HG03175 (cell line): ENCODE results near the gene POU6F2.

ENCODE experiments used
- ATAC-seq: cut with Tn5 transposase; IDR thresholded peaks from one replicate; pipeline ENCODE4 v1.9.1; 2021; ENCODE audit warnings: mild to moderate bottlenecking, moderate library complexity; ENCODE audit not compliant: unreplicated experiment

Gene POU6F2

DNA sequence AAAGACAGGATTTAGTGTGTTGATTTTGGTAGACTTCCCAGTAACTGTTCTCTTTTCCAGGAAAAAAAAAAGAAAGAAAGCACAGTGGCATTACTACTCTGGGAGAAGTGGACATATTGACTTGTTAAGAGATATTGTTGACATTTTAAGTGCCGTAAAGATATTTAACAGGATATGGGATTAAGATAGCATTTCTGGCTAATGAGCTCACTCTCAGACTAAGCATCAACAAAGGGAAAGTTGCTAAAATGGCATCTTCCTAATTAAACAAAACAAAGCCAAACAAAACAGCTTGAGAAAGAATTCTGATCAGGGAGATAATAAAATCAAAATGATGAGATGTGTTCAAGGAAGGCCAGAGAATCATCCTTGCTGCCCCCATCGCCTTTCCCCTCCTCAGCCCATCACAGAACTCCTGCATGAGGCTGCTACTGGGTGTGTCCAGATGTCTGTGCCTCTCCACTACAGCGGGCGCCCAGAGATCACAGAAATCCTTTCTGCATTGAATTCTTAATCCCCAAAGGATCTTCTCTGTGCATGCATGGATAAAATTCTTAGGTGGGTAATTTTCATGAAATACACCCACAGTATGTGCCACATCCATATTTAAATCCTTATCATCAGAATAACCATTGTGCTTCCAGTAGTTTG is 270.5 kb downstream of the POU6F2 start:
- ATAC-seq = no peak

- ATAC-seq = no peak
These were observed 271.0 kb downstream of the POU6F2 start for GRCh38 chr7:39248692-39249090.

DNA sequence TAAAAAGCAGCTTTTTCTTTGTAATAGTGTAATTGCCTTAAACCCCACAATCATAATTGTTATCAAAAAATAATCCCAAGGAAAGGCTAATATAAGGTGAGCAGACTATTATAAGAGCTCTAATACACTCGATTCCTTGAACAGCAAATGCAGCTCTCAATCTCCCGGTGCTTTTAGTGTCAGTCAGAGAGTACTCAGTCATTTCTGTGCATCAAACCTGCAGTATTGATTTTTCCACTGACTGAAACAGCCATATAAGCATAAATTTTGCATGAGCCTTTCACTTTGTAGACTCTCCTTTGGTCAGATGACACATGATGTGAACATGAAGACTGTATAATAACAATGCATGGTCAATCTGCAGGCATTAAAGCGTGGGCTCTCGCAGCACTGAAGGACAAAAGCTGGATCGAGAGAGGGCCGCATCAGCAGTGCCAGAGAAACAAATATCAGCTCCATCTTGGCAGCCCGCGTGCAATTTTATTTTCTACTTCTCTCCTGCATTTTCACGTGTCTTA is 272.0 kb downstream of the POU6F2 start:
- ATAC-seq = no peak

DNA sequence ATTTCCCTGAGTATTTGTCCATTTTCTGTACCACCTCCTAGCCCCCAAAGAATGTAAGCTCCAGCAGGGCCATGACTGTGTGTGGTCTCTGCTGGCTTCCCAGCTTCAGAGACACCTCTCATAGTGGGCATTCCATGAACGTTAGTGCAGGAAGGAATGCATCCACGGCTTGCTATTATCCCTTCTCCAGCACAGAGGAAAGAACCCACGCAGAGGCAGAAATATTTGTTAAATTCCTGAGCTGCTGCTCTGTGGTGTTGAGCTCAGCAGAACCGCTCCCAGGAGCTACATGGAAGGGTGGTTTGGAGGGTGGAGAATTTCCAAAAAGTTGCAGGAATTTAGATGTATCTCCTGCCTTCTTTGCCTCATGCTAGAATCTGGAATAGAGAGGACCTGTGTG is 275.2 kb downstream of the POU6F2 start:
- ATAC-seq = no peak

GRCh38 chr7:39259391-39260003 is 281.8 kb downstream of the POU6F2 start:
- no peak for ATAC-seq

DNA sequence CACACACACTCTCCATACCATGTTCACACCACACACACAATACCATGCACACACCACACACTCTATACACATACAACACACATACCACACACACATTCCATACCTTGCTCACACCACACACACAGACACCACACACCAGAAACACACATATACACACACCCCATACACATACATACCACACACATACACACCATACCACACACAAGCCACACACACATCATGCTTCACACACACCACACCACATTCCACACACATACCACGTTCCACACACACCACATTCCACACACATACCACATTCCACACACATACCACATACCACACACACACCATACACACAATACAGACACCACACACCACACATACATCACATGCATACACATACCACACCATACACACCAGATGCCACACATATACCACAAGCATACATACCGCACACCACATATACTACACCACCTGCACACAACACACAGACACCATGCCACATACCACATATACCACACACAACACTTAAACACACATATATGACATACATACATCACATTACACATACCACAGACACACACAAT is 282.7 kb downstream of the POU6F2 start:
- ATAC-seq = no peak

- no peak for ATAC-seq
These were observed 284.1 kb downstream of the POU6F2 start for GRCh38 chr7:39261771-39262170.

GRCh38 chr7:39265641-39266591 is 288.2 kb downstream of the POU6F2 start:
- ATAC-seq = no peak

GRCh38 chr7:39269034-39269433 is 291.3 kb downstream of the POU6F2 start:
- peak; percentile 86 for ATAC-seq

DNA sequence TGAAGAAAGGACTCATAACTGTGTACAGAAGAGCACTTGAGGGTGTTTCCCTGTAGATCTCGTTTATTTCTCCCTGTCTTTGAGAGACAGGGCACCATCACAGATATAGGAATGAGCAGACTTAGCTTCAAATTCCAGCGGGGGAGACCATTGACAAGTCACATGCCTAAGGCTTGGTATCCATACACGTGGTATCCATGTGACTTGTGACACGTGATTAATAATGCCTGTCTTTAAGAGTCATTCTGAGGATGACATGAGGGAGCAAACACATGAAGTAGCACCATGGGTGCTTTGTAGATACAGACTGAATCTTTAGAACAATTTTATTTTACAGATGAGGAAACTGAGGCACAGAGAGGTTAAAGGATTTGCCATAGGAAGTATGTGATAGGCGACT is 292.3 kb downstream of the POU6F2 start:
- no peak for ATAC-seq

- ATAC-seq = no peak
These were observed 293.7 kb downstream of the POU6F2 start for GRCh38 chr7:39271402-39271801.

- no peak for ATAC-seq
These were observed 294.4 kb downstream of the POU6F2 start for GRCh38 chr7:39272111-39272510.

DNA sequence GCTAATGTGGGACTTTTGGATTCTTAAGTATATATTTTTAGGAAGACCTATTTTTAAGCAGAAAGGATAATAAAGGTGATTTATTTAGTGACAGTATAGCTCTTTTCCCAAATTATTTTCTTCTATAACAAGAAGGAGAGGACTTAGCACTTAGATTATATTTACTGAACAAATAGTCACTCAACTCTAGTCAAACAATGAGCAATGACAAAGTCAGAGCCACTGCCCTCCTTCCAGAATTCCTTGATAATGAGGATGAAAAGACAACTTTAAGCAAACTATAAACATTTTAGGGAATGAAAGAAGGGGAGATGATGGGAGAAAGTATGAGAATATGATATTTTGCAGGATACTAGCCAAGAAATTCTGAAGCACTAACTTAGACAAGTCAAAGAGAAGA is 295.0 kb downstream of the POU6F2 start:
- ATAC-seq = no peak

- ATAC-seq = no peak
These were observed 302.6 kb downstream of the POU6F2 start for GRCh38 chr7:39280337-39280736.

DNA sequence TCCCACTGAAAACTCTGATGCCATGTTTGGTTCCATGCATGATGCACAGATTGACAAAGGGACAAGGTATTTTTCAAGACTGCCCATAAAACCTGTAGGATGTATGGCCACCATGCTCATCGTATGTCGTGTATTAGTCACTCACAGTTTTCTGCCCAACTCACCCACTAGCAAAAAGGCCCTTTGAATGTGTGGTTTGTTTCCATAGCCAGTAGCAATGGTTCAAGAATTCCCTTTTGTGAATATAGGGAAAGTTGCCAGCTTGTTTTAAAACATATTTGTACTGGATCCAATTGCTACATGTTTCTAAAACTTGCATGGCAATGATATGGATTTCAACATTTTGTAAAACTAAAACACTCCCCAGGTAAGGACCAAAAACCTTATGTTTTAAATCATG is 307.5 kb downstream of the POU6F2 start:
- no peak for ATAC-seq

GRCh38 chr7:39288303-39288702 is 310.6 kb downstream of the POU6F2 start:
- ATAC-seq = no peak

DNA sequence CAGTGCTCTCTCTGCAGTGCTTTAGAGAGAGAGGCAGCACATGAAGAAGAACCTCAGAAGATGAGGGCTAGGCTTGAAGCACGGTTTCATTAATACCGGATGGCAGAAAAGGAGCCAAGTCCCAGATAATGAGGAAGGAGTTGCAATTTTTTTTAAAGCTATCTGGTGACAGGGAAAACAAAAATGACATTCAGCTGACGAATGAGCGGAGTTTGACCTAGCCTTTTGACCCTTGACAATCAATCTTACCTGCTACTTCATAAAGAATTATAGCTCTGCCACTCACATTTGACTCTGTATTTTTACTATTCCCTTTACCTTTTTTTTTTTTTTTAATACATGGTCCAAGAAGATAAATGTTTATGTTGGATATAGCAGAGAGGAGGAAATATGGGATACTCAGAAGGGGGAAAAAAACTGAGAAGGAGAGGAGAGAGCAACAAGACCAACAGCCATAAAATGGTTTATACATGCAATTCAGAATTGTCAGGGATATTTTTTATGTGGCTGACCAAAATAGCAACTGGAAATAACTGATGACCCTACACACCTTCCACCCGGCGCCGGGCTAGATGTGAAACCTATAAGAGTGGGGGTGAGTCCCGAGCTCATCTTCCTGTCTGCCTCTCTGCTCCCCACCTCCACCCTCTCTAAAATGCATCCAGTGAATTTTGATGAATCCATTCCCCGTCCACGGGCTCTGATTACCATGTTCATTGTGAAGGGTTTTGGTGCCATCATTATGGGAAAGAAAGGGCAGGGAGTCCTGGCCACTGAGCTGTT is 314.1 kb downstream of the POU6F2 start:
- ATAC-seq = no peak

- ATAC-seq = no peak
These were observed 315.5 kb downstream of the POU6F2 start for GRCh38 chr7:39293056-39293823.

DNA sequence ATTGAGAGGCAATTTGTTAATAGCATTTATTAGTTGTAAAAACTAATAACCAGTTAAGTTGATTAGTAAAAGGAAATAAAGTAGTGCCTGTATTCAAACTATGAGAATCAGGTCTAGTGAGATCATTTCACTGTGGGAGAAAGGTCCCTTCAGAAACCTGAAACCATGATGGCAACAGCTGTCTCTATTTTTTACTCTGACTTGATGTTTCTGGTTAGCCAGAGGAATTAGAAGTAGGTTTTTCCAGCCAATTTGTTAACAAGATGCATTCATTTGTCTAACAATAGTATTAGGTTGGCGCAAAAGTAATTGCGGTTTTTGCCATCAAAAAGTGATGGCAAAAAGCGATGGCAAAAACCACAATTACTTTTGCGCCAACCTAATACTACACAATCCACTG is 316.3 kb downstream of the POU6F2 start:
- ATAC-seq = no peak

DNA sequence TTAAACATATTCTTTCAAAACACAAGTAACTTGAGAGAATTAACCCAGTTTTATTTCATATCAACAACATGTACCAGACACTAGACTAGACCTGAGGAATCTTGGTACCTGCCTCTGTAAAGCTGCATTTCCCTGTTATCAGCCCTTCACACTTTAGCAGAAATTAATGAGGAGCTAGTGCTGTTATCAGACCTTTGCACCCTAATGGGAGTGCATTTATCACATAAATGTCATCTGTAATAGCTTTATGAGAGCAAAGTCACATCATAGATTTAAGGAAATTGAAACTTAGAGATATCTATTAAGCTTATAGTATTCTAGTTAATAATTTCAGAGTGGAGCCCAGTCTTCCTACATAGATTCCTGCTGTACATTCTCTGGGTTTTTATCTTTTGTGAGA is 318.1 kb downstream of the POU6F2 start:
- no peak for ATAC-seq
